HepG2 (cell line): ENCODE data around the gene FUT3. TPM values are rescaled to one million over a fixed set of nuclear protein-coding genes. Genes with fewer than 3 reads are reported as not detected.
A peak's percentile ranks its signal among the peaks of the same experiment; 100 is the strongest.

Source experiments
- ATAC-seq: fragments of 200-7000 bp; cut with Tn5 transposase; 3 replicates; pipeline ENCODE4 v1.9.1; 2020; ENCODE audit warnings: mild to moderate bottlenecking, moderate library complexity
- BruUV-seq: library from RNA; stranded (reverse); fragments of 400-500 nt; replicated peaks from 2 replicates; lab custom pipeline; 2021; lab: Mats Ljungman, UMichigan
- CTCF ChIA-PET: fragments of 300-600 bp; formaldehyde crosslinking; extraction: SDS; loops from one replicate; lab custom pipeline; 2021; ENCODE audit warnings: low total read pairs, inconsistent platforms, low intra/inter-chr PET ratio; lab: Yijun Ruan, JAX
- POLR2A ChIA-PET: fragments of 350-600 bp; sonication (Branson Sonifier 250); formaldehyde crosslinking; loops from one replicate; lab custom pipeline; 2020; ENCODE audit warnings: antibody characterized with exemption, inconsistent platforms; lab: Yijun Ruan, JAX
- DNase-seq: peaks from one replicate; pipeline ENCODE4 v3.0.0-alpha.2; 2015; ENCODE audit warnings: low spot score
- FAIRE-seq: peaks from 3 replicates; lab custom pipeline; 2011; peaks lifted over from hg19 to GRCh38; lab: Jason Lieb, UNC
- H2AFZ ChIP-seq: one replicate; pipeline ENCODE4 v1.6.1; 2011; ENCODE audit warnings: low read length, inconsistent platforms
- H3K27ac ChIP-seq: fragments of 300-600 bp; 3 replicates; pipeline ENCODE4 v1.8.0; 2011; ENCODE audit warnings: mixed run types, mild to moderate bottlenecking, mixed read lengths, low read length, inconsistent platforms; ENCODE audit not compliant: insufficient read depth; ENCODE audit errors: extremely low read length
- H3K27me3 ChIP-seq, 2 experiments: fragments of 200-600 bp in 1 of 2; 2 replicates in 1 of 2; 3 replicates in 1 of 2; pipeline versions ENCODE4 v1.6.0 to v1.8.0; 2011; ENCODE audit warnings: low read length in 2 of 2, mild to moderate bottlenecking in 2 of 2, moderate library complexity in 2 of 2, inconsistent platforms in 1 of 2; ENCODE audit not compliant: insufficient read depth in 2 of 2, control insufficient read depth in 1 of 2
- H3K36me3 ChIP-seq, 2 experiments: fragments of 200-600 bp in 1 of 2; replicated peaks in 1 of 2; 2 replicates in 1 of 2; 3 replicates in 1 of 2; pipeline versions ENCODE4 v1.5.1 to v1.8.0; 2011; ENCODE audit warnings: low read length in 2 of 2, inconsistent platforms in 1 of 2; ENCODE audit not compliant: insufficient read depth in 2 of 2, control insufficient read depth in 1 of 2
- H3K4me1 ChIP-seq: 2 replicates; pipeline ENCODE4 v1.5.1; 2012; ENCODE audit warnings: low read length, inconsistent platforms; ENCODE audit not compliant: insufficient read depth
- H3K4me2 ChIP-seq: 2 replicates; pipeline ENCODE4 v1.6.0; 2011; ENCODE audit warnings: low read depth, low read length, inconsistent platforms
- H3K4me3 ChIP-seq, 3 experiments: fragments of 200-600 bp in 1 of 3; sonication (generic), shearing (Covaris generic) in 1 of 3; replicated peaks in 1 of 3; 2 replicates each; pipeline ENCODE4 v1.5.1; 2011 to 2016; ENCODE audit warnings: low read length in 3 of 3, inconsistent platforms in 2 of 3, low read depth in 2 of 3, mild to moderate bottlenecking in 2 of 3, control low read depth in 1 of 3, mixed read lengths in 1 of 3; ENCODE audit not compliant: insufficient read depth in 1 of 3
- H3K79me2 ChIP-seq: one replicate; pipeline ENCODE4 v1.6.1; 2011; ENCODE audit warnings: low read length, inconsistent platforms; ENCODE audit not compliant: insufficient read depth
- H3K9ac ChIP-seq: 2 replicates; pipeline ENCODE4 v1.6.0; 2011; ENCODE audit warnings: mild to moderate bottlenecking, low read depth, low read length, inconsistent platforms; ENCODE audit not compliant: insufficient read depth
- H3K9me3 ChIP-seq: 2 replicates; pipeline ENCODE4 v1.5.1; 2012; ENCODE audit warnings: mild to moderate bottlenecking, low read length
- H4K20me1 ChIP-seq: 2 replicates; pipeline ENCODE4 v1.6.0; 2011; ENCODE audit warnings: inconsistent platforms, mild to moderate bottlenecking, low read length, moderate library complexity; ENCODE audit not compliant: insufficient read depth
- ADNP ChIP-seq: sonication (generic); formaldehyde crosslinking; IDR thresholded peaks from 2 replicates; pipeline ENCODE4 v1.4.0; 2020; ENCODE audit warnings: missing genetic modification reagents
- ZMYM4 ChIP-seq: sonication (generic); formaldehyde crosslinking; IDR thresholded peaks from 2 replicates; pipeline ENCODE4 v1.8.1; 2023; ENCODE audit warnings: mild to moderate bottlenecking, missing genetic modification reagents
- ZNF350 ChIP-seq: sonication (generic); formaldehyde crosslinking; IDR thresholded peaks from 2 replicates; pipeline ENCODE4 v1.4.0; 2020; ENCODE audit warnings: mild to moderate bottlenecking, low read depth, missing genetic modification reagents, borderline replicate concordance
- ZNF691 ChIP-seq: sonication (generic); formaldehyde crosslinking; IDR thresholded peaks from 2 replicates; pipeline ENCODE4 v1.4.0; 2020; ENCODE audit warnings: missing genetic modification reagents, low read depth, mild to moderate bottlenecking, borderline replicate concordance
- ZNF839 ChIP-seq: sonication (generic); formaldehyde crosslinking; IDR thresholded peaks from 2 replicates; pipeline ENCODE4 v1.4.0; 2020; ENCODE audit warnings: missing genetic modification reagents, mild to moderate bottlenecking, borderline replicate concordance
- WGBS: methylation state at CpG from one replicate; pipeline ENCODE4 v1.1.6; 2017; ENCODE audit warnings: low lambda C conversion rate; 5-methylcytosine and 5-hydroxymethylcytosine counted together
- in situ Hi-C: cut with HindIII; loops from 2 replicates; pipeline ENCODE4 v1.10.0; 2017; ENCODE audit warnings: low pct_unique_long_range_greater_than_20kb; ENCODE audit not compliant: extremely low pct_ligation_motif_present
- intact Hi-C: fragments of 100-400 bp; cut with micrococcal nuclease; formaldehyde crosslinking; loops from one replicate; pipeline ENCODE4 v1.10.0; 2022; ENCODE audit not compliant: unreplicated experiment
- polyA plus RNA-seq, 8 experiments: library from polyadenylated mRNA; depleted of rRNA in 3 of 8; stranded (reverse) in 7 of 8; unstranded in 1 of 8; fragments of >200 nt; fragmentation: Illumina TruSeq in 4 of 8; extraction: Trizol in 4 of 8; gene quantifications; 2 replicates each; pipeline versions ENCODE4 v1.2.1 to v1.2.3, GENCODE V29; 2011 to 2016; ENCODE audit warnings: low read depth in 4 of 8, missing spikeins in 1 of 8, mixed read lengths in 1 of 8; ENCODE audit not compliant: insufficient read depth in 1 of 8
- total RNA-seq, 5 experiments: library from RNA; depleted of rRNA; stranded (reverse); fragments of >200 nt; fragmentation: Illumina TruSeq; extraction: Trizol; gene quantifications; 2 replicates each; pipeline ENCODE4 v1.2.3, GENCODE V29; 2016; ENCODE audit warnings: low read depth in 1 of 5
- TF ChIP-seq, protein P1 (sequence below): sonication (generic); formaldehyde crosslinking; IDR thresholded peaks from 2 replicates; pipeline ENCODE4 v1.4.0; 2020; ENCODE audit warnings: mild to moderate bottlenecking, missing genetic modification reagents
- TF ChIP-seq, protein P2 (sequence below): sonication (generic); formaldehyde crosslinking; IDR thresholded peaks from 2 replicates; pipeline ENCODE4 v1.5.1; 2020; ENCODE audit warnings: mild to moderate bottlenecking, missing genetic modification reagents, moderate library complexity
- TF ChIP-seq, protein P3 (sequence below): sonication (generic); formaldehyde crosslinking; IDR thresholded peaks from 2 replicates; pipeline ENCODE4 v1.4.0; 2020; ENCODE audit warnings: missing genetic modification reagents, mild to moderate bottlenecking, borderline replicate concordance

The FUT3 gene
- total and polyA plus RNA-seq, 2 of the 13 experiments (the other 11 are each of a cell fraction or from before 2014, with no cell fraction given), result 0.53 to 1.1 TPM

DNA sequence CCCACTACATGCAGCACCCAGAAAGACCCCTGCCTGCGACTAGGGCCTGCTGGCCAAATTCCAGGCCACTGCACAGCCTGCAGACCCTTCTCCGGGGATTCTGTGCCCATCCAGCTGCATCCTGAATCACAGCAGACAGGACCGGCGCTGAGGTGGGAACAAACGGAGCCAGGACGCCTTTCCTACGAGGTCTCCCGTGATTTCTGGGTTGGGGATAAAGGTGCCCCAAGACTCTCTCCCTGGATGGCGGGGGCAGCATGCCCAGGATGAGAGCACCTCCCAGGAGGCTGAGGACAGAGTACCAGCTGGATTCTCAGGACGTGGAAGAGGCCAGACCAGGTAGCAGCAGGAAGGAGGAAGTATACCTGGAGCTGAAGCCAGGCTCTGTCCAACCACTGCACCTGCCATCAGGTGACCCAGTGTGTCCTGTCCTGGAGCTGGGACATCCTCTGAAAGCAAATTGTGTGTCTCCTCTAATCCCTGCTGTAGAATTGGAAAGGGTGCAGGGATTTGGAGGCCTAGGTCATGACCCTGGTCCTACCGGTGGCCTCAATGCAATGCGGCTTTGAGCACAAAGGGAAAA is 22.5 kb upstream of the FUT3 start:
- POLR2A ChIA-PET, result interaction anchor here (5.0 kb wide), 1 partner anchor 46 kb away, joined by 54 read pairs; no protein-coding TSS in a partner anchor
- H3K4me2 ChIP-seq, result no peak overlapping the region
- H3K27ac ChIP-seq, result peak overlapping the region; percentile 38
- DNase-seq, result no peak
- no peaks in the 10 kb centered on the region for H3K9me3 ChIP-seq
- no peaks in the 10 kb centered on the region for H3K36me3 ChIP-seq
- CTCF ChIA-PET, result no interaction called here
- no peak for ATAC-seq
- H3K9ac ChIP-seq, result no peak overlapping the region
- H4K20me1 ChIP-seq, result no peaks in the 10 kb centered on the region
- intact Hi-C loops (loop anchor here (5.0 kb wide), 1 partner anchor 46 kb away; no protein-coding TSS in a partner anchor), in situ Hi-C loops (no loop called here)
- WGBS, result 90% methylated on average over 7 of the region's 12 CpGs
- H3K79me2 ChIP-seq, result no peaks in the 10 kb centered on the region
- no peak overlapping the region for H3K4me3 ChIP-seq
- H3K27me3 ChIP-seq, result no peaks in the 10 kb centered on the region
- H3K4me1 ChIP-seq, result peaks cover 95% of the 10 kb centered on the region
- no peak for FAIRE-seq
- no TSS peak for BruUV-seq
- H2AFZ ChIP-seq, result no peak overlapping the region
- TF ChIP-seq, protein P1, sequence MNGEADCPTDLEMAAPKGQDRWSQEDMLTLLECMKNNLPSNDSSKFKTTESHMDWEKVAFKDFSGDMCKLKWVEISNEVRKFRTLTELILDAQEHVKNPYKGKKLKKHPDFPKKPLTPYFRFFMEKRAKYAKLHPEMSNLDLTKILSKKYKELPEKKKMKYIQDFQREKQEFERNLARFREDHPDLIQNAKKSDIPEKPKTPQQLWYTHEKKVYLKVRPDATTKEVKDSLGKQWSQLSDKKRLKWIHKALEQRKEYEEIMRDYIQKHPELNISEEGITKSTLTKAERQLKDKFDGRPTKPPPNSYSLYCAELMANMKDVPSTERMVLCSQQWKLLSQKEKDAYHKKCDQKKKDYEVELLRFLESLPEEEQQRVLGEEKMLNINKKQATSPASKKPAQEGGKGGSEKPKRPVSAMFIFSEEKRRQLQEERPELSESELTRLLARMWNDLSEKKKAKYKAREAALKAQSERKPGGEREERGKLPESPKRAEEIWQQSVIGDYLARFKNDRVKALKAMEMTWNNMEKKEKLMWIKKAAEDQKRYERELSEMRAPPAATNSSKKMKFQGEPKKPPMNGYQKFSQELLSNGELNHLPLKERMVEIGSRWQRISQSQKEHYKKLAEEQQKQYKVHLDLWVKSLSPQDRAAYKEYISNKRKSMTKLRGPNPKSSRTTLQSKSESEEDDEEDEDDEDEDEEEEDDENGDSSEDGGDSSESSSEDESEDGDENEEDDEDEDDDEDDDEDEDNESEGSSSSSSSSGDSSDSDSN, result 0 out of 2 replicates have a peak, but pooled peaks have one; percentile 28
- 0 out of 2 replicates have a peak, but pooled peaks have one; percentile 60 for TF ChIP-seq ZNF839 (CRISPR knock-in tag)
- TF ChIP-seq ZNF691 (CRISPR knock-in tag), result no peak
- TF ChIP-seq, protein P2, sequence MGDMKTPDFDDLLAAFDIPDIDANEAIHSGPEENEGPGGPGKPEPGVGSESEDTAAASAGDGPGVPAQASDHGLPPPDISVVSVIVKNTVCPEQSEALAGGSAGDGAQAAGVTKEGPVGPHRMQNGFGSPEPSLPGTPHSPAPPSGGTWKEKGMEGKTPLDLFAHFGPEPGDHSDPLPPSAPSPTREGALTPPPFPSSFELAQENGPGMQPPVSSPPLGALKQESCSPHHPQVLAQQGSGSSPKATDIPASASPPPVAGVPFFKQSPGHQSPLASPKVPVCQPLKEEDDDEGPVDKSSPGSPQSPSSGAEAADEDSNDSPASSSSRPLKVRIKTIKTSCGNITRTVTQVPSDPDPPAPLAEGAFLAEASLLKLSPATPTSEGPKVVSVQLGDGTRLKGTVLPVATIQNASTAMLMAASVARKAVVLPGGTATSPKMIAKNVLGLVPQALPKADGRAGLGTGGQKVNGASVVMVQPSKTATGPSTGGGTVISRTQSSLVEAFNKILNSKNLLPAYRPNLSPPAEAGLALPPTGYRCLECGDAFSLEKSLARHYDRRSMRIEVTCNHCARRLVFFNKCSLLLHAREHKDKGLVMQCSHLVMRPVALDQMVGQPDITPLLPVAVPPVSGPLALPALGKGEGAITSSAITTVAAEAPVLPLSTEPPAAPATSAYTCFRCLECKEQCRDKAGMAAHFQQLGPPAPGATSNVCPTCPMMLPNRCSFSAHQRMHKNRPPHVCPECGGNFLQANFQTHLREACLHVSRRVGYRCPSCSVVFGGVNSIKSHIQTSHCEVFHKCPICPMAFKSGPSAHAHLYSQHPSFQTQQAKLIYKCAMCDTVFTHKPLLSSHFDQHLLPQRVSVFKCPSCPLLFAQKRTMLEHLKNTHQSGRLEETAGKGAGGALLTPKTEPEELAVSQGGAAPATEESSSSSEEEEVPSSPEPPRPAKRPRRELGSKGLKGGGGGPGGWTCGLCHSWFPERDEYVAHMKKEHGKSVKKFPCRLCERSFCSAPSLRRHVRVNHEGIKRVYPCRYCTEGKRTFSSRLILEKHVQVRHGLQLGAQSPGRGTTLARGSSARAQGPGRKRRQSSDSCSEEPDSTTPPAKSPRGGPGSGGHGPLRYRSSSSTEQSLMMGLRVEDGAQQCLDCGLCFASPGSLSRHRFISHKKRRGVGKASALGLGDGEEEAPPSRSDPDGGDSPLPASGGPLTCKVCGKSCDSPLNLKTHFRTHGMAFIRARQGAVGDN (CRISPR knock-in tag), result peak; percentile 35; the same call in 1 of the 2 replicates
- TF ChIP-seq ADNP (CRISPR knock-in tag), result 0 out of 2 replicates have a peak, but pooled peaks have one; percentile 23
- TF ChIP-seq, protein P3, sequence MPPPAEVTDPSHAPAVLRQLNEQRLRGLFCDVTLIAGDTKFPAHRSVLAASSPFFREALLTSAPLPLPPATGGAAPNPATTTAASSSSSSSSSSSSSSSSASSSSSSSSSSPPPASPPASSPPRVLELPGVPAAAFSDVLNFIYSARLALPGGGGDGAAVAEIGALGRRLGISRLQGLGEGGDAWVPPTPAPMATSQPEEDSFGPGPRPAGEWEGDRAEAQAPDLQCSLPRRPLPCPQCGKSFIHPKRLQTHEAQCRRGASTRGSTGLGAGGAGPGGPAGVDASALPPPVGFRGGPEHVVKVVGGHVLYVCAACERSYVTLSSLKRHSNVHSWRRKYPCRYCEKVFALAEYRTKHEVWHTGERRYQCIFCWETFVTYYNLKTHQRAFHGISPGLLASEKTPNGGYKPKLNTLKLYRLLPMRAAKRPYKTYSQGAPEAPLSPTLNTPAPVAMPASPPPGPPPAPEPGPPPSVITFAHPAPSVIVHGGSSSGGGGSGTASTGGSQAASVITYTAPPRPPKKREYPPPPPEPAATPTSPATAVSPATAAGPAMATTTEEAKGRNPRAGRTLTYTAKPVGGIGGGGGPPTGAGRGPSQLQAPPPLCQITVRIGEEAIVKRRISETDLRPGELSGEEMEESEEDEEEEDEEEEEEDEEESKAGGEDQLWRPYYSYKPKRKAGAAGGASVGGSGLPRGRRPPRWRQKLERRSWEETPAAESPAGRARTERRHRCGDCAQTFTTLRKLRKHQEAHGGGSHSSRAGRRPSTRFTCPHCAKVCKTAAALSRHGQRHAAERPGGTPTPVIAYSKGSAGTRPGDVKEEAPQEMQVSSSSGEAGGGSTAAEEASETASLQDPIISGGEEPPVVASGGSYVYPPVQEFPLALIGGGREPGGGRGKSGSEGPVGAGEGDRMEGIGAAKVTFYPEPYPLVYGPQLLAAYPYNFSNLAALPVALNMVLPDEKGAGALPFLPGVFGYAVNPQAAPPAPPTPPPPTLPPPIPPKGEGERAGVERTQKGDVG, result 0 out of 2 replicates have a peak, but pooled peaks have one; percentile 60
- 0 out of 2 replicates have a peak, but pooled peaks have one; percentile 16 for TF ChIP-seq ZMYM4
- peak; percentile 12; the same call in 1 of the 2 replicates for TF ChIP-seq ZNF350 (CRISPR knock-in tag)
